ENCODE results near the gene ATP7A.
"Not testable (repeated sequence)": the region's sequence is repeated elsewhere in the genome, so short reads cannot be mapped to it uniquely, and the experiment has no call there.

The ATP7A gene

GRCh38 chrX:77910108-77910840 is at the start of gene ATP7A:
Gene ATP7A (plus strand): TSS chrX:77910693. CDS start chrX:77971642, 60,949 bp downstream.
- peak; percentile 95 to 96 for ATAC-seq

DNA sequence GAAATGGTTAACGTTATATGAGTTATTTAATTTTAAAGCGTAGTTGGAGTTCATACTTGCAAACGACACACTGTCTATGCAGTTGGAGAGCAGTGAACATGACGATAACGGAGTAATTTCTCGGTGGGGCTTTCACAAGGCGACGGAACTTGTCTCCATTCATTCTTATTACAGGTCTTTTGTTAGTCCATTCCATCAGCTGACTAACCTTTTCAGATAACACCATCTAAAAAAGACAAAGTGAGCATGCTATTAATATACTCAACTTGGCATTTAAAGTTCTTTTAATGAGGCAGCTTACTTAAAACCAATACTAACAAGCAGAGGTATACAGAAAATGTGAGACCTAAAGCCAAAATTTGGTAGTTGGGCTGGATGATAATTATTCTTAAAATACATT is 35.1 kb upstream of the ATP7A start:
- no peak for ATAC-seq

DNA sequence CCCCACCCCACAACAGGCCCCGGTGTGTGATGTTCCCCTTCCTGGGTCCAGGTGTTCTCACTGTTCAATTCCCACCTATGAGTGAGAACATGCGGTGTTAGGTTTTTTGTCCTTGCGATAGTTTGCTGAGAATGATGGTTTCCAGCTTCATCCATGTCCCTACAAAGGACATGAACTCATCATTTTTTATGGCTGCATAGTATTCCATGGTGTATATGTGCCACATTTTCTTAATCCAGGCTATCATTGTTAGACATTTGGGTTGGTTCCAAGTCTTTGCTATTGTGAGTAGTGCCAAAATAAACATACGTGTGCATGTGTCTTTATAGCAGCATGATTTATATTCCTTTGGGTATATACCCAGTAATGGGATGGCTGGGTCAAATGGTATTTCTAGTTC is 29.1 kb upstream of the ATP7A start:
- ATAC-seq = not testable (repeated sequence)

DNA sequence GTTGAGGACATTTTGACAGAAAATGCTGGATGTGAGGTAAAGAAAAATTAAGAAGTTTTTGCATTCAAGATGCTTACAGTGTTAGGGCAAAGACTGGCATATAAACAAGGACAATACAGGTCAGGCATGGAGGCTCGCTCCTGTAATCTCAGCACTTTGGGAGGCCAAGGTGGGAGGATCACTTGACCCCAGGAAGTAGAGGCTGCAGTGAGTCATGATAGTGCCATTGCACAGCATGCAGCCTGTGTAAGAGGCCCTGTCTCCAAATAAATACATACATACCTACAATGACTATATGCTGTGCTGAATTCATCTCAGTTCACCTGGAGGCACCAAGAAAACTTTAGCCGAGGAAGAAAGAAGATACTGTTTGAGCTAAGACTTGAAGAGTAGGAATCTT is 17.6 kb upstream of the ATP7A start:
- ATAC-seq = no peak

DNA sequence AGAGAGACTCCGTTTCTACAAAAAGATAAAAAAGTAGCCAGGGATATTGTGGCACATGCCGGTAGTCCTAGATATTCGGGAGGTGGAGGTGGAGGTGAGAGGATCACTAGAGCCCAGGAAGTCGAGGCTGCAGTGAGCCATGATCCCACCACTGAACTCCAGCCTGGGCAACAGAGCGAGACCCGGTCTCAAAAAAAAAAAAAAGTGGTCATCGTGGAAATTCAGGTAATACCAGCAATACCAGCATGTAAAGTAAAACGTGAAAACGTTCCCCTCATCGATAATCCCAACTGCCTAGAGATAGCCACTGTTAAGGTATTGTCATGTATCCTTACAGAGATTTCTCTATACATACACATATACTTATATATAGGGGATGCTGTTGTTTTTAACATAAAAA is 16.8 kb upstream of the ATP7A start:
- no peak for ATAC-seq

- peak; percentile 94 for ATAC-seq
Observed at GRCh38 chrX:77894921-77895886, 15.3 kb upstream of the ATP7A start, which contains the start of gene MAGT1. Gene MAGT1 (minus strand): TSS chrX:77895435. CDS start chrX:77895410, 25 bp downstream.

DNA sequence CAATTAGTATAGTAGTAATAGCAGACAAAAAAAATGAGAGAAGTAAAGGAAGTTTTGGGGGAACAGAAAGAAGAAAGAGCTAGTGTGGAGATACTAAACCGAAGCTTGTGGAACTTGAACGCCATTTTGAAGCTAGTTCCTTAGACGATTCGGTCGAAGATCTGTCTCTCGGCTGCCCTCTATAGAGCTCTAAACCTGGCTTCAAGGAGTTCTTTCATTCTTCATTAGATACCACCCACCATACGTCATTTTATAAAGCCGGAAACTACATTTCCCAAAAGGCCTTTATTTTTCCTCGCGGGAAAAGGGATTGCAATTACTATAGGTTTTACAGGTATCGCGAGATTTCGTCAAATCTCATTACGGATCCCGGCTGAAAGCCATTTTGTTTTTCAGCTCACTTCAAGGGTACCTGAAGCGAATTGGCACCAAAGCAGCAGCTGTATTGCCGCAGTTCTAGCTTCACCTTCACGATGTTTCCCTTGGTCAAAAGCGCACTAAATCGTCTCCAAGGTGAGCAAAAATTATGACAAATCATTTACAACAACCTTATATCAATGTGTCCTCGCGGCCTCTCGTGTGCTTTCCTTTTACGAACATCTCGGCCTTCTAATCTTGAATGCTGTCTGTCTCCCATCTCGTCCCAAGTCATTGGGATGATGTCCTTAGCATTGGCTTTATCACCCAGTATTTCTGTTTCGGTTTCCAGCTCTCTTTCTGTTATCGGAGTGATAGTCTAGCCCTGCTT is 11.2 kb upstream of the ATP7A start, which contains the start of gene COX7B:
COX7B (plus strand) TSS at position 388 of the 748 bp plus-strand sequence; CDS start at position 474, 86 bp downstream.
- peak; percentile 61 to 64 for ATAC-seq

DNA sequence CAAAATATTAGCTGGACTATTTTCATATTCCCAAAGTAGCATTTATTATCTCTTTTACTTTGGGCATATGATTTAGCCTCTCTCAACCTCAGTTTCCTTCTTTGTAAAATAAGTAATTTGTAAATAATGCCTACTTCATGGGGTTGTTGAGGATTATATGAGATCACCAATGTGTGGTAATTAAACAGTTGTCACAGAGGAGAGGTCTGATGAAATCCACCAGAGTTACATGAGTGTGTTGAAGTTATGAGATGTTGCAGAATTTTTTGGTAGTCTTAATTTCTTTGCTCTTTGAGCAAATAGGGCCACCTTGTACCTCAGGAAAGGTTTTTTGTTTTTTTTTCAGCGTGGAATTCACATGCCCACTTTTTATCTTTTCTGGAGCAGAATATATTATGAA is 9.8 kb upstream of the ATP7A start:
- no peak for ATAC-seq

- no peak for ATAC-seq
Observed at GRCh38 chrX:77901506-77901905, 9.0 kb upstream of the ATP7A start.

- ATAC-seq = peak in 1 of 2 donors; percentile 41
Observed at GRCh38 chrX:77917294-77917933, 6.9 kb downstream of the ATP7A start.

- no peak for ATAC-seq
Observed at GRCh38 chrX:77918568-77918967, 8.1 kb downstream of the ATP7A start.

GRCh38 chrX:77919370-77919769 is 8.9 kb downstream of the ATP7A start:
- ATAC-seq = not testable (repeated sequence)

DNA sequence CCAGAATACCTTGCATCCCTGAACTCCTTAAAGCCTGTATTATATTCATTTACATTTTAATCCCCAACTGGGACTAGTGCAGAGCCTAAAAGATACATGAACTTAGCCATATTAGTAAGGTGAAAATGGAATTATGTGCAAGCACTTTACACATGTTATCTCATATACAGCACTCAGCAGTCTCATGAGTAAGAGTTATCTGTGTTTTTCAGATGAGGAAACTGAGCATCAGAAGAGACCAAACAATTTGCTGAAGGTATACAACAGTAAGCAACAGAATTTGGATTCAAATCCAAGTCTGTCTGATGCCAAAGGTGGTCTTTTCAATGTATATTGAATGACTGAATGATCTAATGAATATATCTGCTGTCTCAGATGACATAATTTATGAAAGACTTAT is 12.3 kb downstream of the ATP7A start:
- ATAC-seq = no peak

DNA sequence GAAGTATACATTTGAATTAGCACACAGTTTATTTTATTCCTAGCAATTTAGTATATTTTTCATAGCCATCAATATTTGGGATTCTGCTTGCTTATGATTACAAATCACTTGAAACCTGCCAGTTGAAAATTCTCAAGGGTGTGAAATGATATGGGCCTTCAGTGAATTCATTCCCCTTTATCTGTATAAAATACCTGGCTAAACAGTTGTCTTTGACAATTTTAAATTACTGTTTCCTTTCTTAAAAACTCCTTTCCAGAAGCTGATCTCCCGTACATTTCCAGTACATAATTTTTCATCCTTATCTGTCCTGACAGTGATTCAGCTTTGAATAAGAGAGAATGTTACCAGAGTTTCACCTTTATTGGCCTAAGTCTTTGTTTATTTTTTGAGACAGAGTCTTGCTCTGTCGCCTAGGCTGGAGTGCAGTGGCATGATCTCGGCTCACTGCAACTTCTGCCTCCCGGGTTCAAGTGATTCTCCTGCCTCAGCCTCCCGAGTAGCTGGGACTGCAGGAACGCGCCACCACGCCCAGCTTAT is 13.9 kb downstream of the ATP7A start:
- no peak for ATAC-seq

DNA sequence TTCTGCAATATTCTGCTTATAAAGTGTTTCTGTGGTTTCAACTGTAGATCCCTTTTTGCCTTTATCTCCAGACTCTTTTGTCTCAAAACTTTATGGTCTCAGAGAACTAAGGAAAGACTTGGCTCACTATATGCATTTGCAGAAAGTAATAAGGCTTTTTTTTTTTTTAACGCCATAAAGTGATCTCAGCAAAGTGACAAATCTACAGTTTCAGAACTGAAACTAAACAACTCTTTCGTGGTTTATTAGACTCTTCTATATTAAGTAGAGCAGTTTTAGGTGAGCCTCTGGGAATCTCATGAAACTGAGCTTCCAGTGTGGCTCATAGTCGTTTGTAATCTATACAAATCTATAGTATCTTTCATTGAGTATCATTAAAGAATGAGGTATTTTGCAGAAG is 15.3 kb downstream of the ATP7A start:
- peak; percentile 32 to 33 for ATAC-seq

- ATAC-seq = no peak
Observed at GRCh38 chrX:77930581-77930980, 20.1 kb downstream of the ATP7A start.

DNA sequence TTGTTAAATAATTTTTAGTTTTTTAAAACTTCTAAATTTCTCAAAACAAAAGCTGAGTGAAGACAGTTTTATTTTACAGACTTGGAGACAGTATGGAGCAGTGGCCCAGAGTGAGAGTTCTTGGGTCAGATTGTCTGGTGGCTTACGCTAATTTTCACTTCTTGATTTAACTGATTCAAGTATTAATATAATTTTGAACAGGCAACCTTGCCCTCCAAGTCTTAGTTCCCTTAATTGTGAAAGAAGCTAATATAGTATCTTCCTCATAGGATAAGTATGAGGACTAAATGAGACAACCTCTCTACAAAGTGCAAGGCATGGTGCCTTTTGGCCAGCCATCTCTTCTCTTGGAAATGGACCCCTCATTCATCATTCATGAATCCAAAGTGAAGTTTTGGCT is 25.4 kb downstream of the ATP7A start:
- ATAC-seq = no peak

DNA sequence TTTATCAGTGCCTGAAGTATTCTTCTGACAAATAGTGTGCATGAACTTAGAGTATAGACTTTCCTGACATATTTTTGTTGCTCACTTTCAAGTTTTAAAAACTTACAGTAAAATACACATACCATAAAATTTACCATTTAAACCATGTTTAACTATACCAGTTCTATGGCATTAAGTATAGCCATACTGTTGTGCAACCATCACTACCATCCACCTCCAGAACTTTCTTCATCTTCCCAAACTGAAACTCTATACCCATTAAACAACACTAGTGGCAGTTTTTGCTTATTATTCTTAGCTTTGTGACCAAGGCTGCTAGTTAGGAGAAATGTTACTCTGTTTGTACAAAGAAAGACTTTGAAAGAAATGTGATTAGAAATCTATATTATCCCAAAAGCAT is 25.8 kb downstream of the ATP7A start:
- ATAC-seq = no peak

GRCh38 chrX:77937291-77937690 is 26.8 kb downstream of the ATP7A start:
- no peak for ATAC-seq

DNA sequence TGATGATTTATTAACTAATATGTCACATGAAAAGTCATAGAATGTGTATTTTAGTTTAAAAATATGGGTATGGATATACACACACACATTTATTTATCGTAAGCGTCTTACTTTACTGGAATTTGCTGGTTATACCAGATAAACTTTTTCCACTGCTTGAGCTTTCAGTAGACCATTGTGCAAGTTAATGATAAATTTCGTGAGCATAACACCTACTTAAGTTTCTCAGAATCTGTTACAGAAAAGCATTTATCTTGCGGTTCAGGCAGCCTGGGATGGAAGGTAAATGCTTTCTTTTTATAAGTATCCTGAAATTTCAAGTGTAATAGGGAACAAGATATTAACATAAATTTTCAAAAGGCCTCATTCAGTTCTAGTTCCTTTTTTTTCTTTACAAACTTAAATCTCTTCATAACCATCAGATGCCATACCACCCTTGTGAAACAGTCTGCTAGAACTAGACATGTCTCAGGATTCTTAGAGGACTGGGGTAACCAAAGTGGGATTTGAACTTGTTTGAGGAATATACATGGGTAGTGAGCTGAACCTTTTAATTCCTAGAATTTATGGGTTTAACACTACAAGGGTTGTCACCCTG is 27.7 kb downstream of the ATP7A start:
- ATAC-seq = no peak

DNA sequence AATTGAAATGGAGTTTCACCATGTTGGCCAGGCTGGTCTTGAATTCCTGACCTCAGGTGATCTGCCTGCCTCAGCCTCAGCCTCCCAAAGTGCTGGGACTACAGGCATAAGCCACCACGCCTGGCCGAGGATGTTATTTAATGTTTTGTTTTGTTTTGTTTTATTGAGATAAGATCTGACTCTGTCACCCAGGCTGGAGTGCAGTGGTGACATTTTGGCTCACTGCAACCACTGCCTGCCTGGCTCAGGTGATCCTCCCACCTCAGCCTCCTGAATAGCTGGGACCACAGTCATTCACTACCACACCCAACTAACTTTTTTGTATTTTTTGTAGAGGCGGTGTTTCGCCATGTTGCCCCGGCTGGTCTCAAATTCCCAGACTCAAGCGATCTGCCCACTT is 34.5 kb downstream of the ATP7A start:
- ATAC-seq = not testable (repeated sequence)
